HTR-8/SVneo (cell line): ENCODE results near the gene KLHL29.
A peak's percentile ranks its signal among the peaks of the same experiment; 100 is the strongest.

Source experiments
- DNase-seq: peaks from one replicate; pipeline ENCODE4 v3.0.0; 2011; ENCODE audit warnings: low spot score, mixed read lengths; ENCODE audit not compliant: insufficient read length
- FAIRE-seq: peaks from 2 replicates; lab custom pipeline; 2011; peaks lifted over from hg19 to GRCh38; lab: Jason Lieb, UNC

The KLHL29 gene

DNA sequence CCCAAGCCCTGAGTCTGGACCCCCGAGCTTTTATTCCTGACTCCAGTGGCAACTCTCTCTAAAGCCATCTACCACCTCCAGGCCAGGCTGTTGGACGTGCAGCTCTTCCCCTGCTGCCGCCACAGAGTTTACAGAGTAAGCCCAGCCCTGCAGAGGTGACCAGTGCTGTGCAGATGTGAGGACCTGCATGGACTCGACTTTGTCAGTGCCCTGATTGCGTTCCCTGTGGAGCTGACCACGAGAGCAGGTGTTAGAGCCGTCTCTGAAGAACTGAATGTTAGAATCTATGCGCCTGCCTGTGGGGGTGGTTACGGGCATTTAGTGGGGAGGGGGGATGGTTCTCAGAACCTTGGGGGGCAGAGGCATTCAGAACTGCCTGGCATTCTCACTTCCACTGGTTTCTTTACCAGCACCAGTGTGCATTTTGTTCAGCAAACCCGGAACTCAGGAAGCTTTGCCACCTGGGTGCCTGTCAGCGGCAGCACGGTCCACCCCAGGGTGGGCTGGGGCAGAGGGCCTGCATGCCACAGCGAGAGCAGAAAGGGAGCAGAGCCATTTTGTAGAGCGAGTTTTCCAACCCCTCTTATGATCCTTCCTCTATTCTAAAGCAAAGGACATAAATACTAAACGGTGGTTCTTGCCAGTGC, 137.9 kb downstream of the KLHL29 start:
- no peak for DNase-seq
- FAIRE-seq, result no peak

DNA sequence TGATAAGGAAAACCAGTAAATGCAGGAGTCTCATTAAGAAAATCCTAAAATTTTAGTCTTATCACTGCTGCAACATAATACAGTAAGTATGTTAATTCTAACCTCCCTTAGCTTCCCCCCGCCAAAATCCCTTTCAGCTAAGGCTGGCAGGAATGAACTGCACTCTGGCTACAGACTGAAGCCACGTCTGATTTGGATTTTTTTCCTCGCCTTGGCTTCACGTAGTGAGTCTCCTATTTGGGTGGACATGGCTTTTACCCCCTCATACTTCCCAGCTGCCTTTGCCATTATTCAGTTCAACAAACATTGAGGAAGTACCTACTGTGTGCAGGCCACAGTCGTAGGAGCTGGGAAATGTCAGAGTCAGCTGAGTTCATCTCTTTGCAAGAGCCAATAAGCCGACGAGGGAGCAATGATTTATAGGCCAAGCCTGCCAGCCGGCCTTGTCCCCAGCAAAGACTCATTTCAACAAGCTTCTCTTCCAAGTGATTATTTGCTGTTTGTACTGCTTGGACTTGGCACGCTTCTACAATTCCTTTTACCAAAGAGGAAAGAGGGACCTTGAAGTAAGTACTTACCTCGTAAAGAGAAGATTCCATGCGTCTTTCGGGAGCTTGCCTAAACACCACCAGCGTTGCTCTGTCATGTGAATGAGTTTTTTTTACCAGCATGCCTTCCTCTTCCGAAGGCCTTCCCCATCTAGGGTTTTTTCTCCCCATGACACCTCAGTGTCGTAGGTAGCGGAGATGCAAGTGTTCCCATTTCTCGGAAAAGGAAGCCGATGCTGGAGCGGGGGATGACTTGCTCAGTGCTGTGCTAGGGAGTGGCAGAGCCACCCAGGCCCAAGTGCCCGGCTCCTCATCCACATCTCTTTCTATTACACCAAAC, 138.6 kb downstream of the KLHL29 start:
- FAIRE-seq, result peak; percentile 16
- no peak for DNase-seq

DNA sequence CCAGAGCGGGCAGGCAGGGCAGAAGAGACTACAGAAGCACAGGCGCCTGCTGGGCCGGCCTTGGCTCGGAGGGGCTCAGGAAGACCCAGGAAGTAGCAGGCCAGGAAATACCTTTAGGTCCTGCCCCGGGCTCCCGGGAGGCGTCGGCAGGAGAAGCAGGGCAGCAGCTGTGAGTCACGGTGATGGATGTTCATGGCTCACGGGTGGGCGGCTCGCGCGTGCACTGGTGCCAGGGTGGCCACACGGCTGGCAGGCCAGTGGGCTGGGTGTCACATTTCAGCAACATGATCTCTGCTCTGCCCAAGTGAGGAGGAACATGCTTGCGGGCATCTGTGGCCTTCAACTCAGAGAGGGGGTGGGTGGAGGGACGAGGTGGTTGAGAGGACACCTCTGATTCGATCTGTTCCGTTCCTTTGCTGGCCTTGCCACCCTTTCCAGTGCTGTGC, 139.3 kb downstream of the KLHL29 start:
- FAIRE-seq (peak; percentile 99), DNase-seq (peak; percentile 83)

DNA sequence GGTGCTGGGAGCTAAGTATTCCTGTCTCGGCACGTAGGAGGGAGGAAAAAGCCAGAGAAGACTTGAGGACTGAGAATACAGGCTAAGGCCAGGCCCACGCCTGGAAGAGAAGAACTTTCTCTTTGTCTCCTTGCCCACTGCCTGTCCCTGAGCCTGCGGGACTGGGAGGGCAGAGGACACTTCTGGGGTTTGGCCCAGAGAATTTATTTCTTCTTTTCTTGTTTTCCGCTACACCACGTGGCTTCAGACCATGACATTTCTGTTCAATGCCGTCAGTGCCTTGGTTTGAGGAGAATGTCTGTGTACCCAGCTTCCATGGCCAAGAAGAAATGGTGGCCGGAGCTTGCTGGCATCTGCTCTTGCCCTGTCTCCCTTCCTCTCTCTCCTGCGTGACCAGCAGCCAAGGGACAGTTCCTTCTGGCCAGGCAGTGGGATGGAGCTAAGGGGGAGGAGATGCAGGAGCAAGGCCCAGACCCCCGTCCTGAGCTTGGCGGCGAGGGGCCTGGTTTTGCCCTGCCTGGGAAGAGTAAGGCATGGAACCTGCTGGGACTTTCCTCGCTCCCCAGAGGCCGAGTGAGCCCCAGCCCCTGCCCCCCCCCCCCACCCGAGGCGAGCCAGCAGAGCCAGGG, 140.3 kb downstream of the KLHL29 start:
- no peak for DNase-seq
- no peak for FAIRE-seq

DNA sequence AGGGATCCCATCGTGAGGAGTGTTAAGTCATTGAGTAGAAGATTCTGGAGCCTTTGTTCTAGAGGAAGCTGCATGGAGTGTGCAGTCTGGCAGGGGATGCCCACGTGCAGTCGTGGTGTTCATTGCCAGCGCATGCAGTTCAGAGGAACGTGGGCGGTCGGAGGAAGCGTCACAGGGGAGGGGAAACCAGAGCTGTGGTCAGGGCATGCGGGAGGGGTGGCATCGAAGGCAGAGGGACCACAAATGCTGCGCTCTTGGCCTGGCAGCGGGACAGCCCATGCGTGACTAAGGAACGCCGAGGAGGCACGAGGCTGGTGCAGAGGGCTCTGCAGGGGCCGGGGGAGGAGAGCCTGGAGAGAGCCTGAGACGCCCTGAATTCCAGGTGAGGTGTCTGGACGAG, 141.1 kb downstream of the KLHL29 start:
- FAIRE-seq, result no peak

DNA sequence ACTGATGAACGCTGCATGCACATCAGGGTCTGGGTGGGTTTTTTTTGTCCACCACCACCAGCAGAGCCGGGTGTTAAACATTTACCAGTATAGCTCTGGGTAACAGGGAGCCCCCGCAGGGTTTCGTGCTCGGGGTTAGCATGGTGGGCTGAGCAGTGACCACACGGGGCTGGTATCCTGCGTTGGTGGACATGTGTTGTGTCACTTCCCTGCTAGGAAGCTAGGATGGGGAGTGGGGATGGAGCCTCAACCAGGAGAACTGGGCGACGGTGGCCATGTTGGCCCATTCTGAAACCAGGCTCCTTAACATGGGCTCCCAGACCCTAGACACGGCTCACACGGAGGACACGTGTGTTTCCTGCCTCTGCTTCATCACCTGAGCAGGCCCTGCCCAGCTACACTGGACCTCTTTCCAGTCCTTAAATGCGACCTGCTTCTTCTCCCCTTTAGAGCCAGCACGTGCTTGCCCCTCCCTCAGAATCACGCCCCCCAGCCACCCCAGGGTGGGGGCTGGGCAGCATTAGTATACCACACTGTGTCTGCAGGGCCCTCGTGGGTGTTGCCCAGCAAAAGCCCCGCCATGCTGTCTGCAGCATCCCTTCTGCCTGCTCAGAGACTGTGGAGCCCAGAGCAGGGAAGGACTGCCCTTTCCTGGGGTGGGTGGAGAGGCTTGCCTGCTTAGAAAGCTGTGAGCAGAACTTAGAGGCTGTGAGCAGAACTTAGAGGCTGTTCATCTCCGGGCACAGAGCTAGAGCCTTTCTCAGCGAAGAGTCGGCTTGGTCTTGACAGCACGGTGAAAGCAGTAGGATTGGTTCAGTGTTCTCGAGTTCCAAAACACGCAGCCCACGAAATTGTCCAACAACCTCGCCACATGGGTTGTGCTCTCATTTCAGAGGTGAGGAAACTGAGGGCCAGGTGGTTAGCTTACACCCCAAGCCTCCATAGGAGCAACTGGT, 142.1 kb downstream of the KLHL29 start:
- no peak for FAIRE-seq
- DNase-seq, result no peak

More for the DNA sequence above, 141.1 kb downstream of the KLHL29 start:
- DNase-seq, result no peak

DNA sequence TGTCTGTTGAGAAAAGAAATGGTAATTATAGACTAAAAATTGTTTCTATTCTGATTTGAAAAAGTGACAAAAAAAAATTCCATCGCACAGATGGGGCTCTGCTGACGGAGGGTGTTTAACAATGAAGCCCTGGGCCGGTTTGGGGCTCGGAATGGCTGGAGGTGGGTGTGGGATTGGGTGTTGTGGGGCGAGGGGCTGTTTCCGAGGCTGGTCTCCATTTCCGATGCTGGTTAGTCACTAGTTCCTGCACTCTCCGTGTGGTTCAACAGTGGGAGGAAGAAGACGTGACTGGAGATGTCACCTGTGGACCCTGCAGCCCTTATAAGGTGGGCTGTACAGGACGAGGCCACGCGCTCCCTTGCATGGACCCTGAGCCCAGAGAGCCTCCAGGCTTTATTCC, 143.2 kb downstream of the KLHL29 start:
- DNase-seq (no peak), FAIRE-seq (no peak)

DNA sequence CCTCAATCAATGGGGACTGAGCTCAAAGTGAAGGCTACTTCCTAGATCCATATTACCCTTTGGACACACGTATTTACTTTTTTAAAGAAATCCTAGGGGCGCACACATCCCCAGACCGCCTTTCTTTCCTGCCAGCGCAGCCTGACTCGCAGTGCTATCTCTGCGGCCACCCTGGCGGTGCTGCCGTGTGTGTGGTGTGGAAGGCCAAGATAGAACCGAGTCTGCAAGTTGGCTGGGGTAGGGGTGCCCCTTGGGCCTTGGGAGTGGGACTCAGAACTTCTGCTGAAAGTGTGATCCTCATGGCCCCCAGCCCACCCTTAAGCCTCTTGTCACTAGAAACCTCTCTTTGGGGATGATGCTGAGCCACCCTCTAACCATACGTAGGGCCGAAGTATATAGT, 143.7 kb downstream of the KLHL29 start:
- no peak for FAIRE-seq

DNA sequence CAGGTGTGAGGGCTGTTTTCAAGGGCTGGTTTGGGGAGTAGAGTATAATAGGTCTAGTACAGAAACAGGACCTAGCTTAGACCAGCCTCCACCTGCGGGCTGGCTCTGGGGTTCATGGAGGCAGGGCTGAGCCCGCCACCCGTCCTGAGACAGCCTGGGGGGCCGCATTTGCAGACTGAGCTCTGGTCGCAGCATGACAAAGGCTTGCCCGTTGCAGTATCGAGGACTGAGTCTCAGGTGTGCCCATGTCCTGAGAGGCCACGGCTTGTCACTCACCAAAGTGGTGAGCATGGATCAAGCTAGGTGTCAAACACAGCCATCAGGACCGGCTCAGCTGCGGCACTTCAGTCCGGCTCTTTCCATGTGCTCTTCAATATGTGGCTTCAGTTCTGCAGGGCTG, 144.7 kb downstream of the KLHL29 start:
- FAIRE-seq, result no peak
- DNase-seq, result no peak

More for the DNA sequence above, 143.7 kb downstream of the KLHL29 start:
- DNase-seq, result no peak

DNA sequence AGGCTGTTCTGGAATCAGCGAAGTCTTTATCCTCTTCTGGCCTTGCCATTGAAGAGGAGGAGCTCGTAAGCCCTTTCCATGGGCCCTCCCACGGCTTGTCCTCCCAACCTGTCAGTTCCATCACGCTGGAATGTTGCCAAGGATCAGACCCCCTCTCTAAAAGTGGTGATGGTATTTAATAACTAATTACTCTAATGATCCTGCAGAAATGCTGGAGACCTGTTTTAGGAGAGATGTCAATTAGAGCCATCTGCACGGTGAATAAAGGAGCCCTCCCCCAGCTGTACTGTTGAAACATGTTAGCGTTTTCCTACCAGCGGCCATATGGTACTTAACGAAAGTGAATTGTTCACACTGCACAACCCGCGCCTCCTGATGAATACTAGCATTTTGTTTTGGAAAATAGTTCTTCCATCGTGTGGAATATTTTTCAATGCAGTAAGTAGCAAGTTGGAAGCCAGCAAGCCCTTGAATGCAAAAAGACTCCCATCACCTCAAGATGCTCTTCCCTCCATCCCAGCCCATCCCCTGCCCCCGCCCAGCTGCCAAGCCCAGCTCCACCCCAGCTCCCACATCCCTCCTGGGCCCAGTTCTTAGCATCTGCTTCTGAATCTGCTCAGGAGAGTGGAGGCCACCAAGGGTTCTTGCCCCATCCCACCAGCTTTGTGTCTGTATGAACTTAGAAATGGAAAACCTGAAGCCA, 145.4 kb downstream of the KLHL29 start:
- DNase-seq (no peak), FAIRE-seq (no peak)

DNA sequence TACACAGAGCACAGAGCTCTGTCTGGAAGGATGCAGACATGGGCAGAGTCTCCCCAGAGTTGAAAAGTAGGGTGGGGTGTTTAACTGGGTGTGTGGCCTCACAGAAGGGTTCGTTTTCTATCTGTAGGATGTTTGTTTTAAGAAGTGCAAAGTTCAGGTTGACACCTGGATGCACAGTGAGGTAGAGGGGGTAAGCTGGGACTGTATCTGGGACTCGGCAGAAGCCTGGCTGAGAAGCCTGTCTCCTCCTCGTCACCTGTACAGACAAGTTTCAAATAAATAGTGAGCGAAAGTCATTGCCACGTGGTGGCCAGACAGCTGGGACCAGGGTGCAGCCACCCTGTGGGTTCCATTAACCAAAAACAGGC, 145.9 kb downstream of the KLHL29 start:
- no peak for DNase-seq
- peak; percentile 4 for FAIRE-seq

DNA sequence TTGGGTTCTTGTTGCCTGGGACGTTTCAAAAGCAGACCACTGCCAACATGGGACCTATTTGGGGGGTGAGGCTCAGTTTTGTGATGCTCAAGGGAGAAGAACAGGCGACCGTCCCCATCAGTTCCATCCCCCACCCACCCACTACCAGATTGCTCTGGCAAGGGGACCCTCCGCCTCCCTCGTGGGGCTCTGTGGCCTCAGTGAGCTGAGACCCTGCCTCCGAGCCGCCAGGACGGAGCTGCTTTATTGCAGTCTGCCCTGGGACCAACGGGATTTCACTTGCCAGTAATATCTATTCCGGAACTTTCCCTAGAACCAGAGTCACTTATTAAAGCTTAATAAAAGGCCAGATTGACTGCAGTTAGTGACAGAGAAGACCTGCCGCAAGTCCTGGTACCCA, 146.3 kb downstream of the KLHL29 start:
- no peak for DNase-seq
- FAIRE-seq, result no peak

DNA sequence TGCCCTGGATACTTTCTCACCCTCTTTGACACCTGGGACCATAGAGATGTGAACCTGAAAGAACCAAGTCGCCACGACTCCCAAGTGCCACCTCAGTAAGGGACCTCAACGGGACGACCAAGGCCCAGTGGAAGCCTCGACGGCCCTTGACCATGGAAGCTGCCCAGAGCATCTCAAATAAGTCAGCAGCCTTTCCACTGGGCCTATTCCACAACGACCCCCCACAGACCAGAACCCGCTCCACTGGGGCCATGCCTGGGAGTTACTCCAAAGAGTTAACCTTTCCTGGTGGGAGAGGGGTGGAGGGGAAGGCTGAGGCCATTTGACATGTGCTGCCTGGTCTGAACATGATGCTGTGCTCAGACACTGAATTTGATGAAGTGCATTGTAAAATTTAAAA, 146.9 kb downstream of the KLHL29 start:
- FAIRE-seq, result no peak
- no peak for DNase-seq

DNA sequence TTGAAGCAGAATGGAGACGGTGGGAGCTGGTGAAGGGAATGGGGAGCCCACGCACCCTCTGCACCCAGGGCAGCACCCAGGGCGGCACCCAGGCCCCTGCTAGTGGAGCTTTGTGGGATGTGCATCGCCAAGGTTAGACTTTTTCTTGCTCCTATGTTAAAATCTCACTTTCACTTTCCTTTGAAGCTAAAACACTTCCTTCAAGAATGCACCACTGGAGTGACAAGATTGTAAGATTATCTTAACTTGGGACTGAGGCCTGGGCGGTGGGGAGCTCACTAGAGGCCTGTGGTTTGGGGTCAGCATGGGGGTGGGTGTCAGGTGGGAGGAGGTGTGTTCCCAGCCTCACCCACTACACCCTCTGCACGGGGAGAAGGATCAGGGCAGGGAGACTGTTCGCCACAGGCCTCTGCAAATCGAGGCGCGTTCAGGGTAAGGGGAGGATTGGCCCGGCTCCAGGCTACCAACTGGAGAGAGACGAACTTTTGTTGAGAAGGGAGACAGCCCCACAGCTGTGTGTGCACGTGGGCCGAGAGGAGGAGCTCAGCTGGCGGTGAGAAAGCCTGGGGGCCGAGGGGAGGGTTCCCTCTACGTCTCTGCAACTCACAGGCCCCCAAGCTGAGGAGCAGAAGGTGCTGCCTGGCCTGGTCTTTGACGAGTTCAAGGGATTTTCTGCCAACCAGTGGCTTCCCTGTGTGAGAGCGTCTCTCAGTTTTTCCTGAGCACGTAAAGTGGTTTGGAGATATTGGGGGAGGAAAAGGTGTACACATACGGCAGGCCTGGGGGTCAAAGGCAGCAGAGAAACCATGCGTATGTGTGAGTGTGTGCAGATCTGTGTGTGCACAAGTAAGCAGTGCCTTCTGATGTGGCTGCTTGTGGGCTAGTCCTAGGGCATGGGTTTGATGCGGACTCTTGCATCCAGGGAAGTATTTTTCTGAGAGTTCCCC, 147.7 kb downstream of the KLHL29 start:
- FAIRE-seq (no peak), DNase-seq (no peak)

DNA sequence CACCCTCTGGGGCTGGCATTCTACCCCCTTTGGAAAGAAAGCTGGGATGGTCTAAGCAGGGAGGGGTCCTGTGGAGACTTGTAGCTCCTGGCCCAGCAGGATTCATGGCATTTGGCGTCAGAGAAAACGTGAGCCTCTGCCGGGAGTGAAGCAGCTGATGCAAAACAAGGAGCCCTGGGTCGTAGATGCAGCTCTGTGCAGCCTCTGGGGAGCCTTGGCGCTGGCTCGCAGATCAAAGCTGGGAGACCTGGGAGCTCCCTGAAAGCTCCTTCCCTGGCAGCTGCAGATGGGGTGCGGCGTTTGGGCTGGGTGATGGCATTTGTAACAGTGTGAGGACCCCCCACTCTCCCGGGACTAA, 148.3 kb downstream of the KLHL29 start:
- DNase-seq (no peak), FAIRE-seq (no peak)

DNA sequence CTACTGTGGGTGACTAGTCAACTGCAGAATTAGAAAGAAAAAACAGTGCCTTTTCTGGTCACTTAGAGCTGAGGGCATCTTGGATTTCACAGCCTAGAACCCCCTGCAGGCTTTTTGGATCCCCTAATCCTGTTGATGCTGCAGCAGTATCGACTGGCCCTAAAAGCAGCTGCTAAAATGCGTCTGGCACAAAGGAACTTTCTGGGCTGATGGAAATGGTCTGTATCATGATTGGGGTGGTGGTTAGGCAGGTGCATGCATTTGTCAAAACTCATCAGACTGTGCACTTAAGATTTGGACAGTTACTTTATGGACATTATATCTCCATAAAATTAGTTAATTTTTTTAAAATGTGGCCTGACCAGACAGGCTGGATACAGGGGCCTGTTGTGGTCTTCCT, 149.8 kb downstream of the KLHL29 start:
- DNase-seq, result no peak

DNA sequence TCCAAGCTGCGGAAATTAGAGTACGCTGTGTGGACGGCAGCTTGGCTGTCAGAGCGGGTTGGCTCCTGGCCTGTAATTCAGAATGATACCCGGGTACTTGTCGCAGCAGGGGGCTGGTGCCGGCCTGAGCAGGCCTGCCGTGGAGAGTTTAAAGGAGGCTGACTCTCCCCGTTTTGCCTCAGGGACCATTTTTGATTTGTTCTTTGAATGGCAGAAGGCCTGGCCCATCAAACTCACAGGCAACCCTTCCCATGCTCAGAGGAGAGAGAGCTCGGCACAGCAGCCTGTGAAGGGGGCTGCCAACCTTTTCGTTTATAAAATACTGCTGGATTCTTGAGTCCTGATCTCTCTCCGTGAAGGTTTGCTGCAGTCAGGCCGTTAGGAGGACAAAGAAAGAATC, 151.3 kb downstream of the KLHL29 start:
- DNase-seq (no peak), FAIRE-seq (no peak)

More for the DNA sequence above, 149.8 kb downstream of the KLHL29 start:
- FAIRE-seq, result no peak

DNA sequence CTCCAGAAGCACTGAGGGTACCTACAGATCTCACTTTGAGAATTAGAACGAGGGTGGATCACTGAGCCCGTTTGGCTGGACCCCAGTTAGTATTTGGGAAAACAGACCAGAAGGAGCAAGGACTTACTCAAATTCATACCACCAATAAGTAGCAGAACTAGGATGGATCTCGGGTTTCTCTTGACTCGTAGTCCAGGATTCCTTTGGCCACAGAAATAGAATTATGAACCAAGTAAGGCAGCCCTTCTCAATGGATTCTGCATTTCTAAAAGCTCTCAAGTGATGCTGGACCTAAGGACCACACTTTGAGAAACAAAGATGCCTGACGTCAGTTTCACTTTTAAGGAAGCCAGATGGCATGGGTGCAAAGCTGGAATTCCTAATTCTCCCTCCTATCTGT, 153.0 kb downstream of the KLHL29 start:
- FAIRE-seq (no peak), DNase-seq (no peak)
